ENCODE data around the gene TM4SF18.

GRCh38 chr3:149331396-149331795 lies 2.0 kb downstream of the TM4SF18 start:
- TF ChIP-seq POLR2AphosphoS5 (IDR thresholded peaks at IDR 0.05; ENCODE audit: low read depth, low read length): no peak
- TF ChIP-seq CTCF (IDR thresholded peaks at IDR 0.05 in 2 of 3, conservative IDR thresholded peaks at IDR 0.05 in 1 of 3; ENCODE audit: borderline replicate concordance in 1 of 3, insufficient read depth in 1 of 3, low read depth in 2 of 3, low read length in 2 of 3): no peak
- TF ChIP-seq EZH2 (IDR thresholded peaks at IDR 0.05): no peak
- no peak for TF ChIP-seq POLR2A (IDR thresholded peaks at IDR 0.05; ENCODE audit: borderline replicate concordance, extremely low read depth, insufficient read depth, insufficient read length)
- no peak for TF ChIP-seq REST (IDR thresholded peaks at IDR 0.05; ENCODE audit: low read depth)

All from HCT116 (cell line).